ENCODE results near the gene DBNDD2.

Gene DBNDD2

GRCh38 chr20:45407783-45408645 lies at the start of gene DBNDD2:
TSS of gene DBNDD2 (plus strand) at chr20:45408289. CDS start at chr20:45408468, 179 bp downstream.
- DNase-seq = no peak

- no peak for DNase-seq
Observed at GRCh38 chr20:45359069-45359405, 49.1 kb upstream of the DBNDD2 start.

GRCh38 chr20:45359406-45360148 lies 48.5 kb upstream of the DBNDD2 start:
- no peak for DNase-seq

- DNase-seq = no peak
Observed at GRCh38 chr20:45361793-45362192, 46.3 kb upstream of the DBNDD2 start.

GRCh38 chr20:45362804-45363610 lies 45.1 kb upstream of the DBNDD2 start, which contains the start of gene SYS1:
TSS of gene SYS1 (plus strand) at chr20:45363156. CDS start at chr20:45363532, 376 bp downstream.
- peak; percentile 99 to 100 for DNase-seq

- DNase-seq = no peak
Observed at GRCh38 chr20:45363611-45364492, 44.2 kb upstream of the DBNDD2 start.

- no peak for DNase-seq
Observed at GRCh38 chr20:45365444-45365970, 42.6 kb upstream of the DBNDD2 start.

- no peak for DNase-seq
Observed at GRCh38 chr20:45366192-45366591, 41.9 kb upstream of the DBNDD2 start.

- DNase-seq = no peak
Observed at GRCh38 chr20:45366631-45367030, 41.5 kb upstream of the DBNDD2 start.

- no peak for DNase-seq
Observed at GRCh38 chr20:45367126-45367525, 41.0 kb upstream of the DBNDD2 start.

- DNase-seq = peak in 1 of 2 donors; percentile 34
Observed at GRCh38 chr20:45368221-45368980, 39.7 kb upstream of the DBNDD2 start.

- no peak for DNase-seq
Observed at GRCh38 chr20:45370571-45371160, 37.4 kb upstream of the DBNDD2 start.

- DNase-seq = no peak
Observed at GRCh38 chr20:45372241-45372640, 35.8 kb upstream of the DBNDD2 start.

GRCh38 chr20:45372646-45373352 lies 35.3 kb upstream of the DBNDD2 start:
- DNase-seq = no peak

- peak; percentile 42 to 80 for DNase-seq
Observed at GRCh38 chr20:45373353-45374100, 34.6 kb upstream of the DBNDD2 start.

- no peak for DNase-seq
Observed at GRCh38 chr20:45374101-45374467, 34.0 kb upstream of the DBNDD2 start.

- DNase-seq = no peak
Observed at GRCh38 chr20:45374966-45375365, 33.1 kb upstream of the DBNDD2 start.

- DNase-seq = no peak
Observed at GRCh38 chr20:45377269-45377668, 30.8 kb upstream of the DBNDD2 start.

GRCh38 chr20:45378191-45378590 lies 29.9 kb upstream of the DBNDD2 start, which contains the start of gene TP53TG5:
TSS of gene TP53TG5 (minus strand) at chr20:45378325. CDS start at chr20:45378236, 89 bp downstream.
- DNase-seq = no peak

Measured in bone marrow (tissue), 2 donors.